ENCODE measurements around the gene PIK3R6. TPM values are rescaled to one million over a fixed set of nuclear protein-coding genes. Genes with fewer than 3 reads are reported as not detected.

Gene PIK3R6
- total and polyA plus RNA-seq, 2 experiments from 2014 or later: 0.11 to 0.24 TPM

GRCh38 chr17:8832711-8833352 is 34.6 kb downstream of the PIK3R6 start:
- peak; percentile 85 for DNase-seq (ENCODE audit: low spot score)
- peaks cover 6% of the 10 kb centered on the region for H3K27me3 Mint-ChIP-seq (ENCODE audit: insufficient read depth, low read depth, poor library complexity)
- peak; percentile 86 for ATAC-seq
- no peaks in the 10 kb centered on the region for H3K36me3 Mint-ChIP-seq (ENCODE audit: low read depth)
- Histone ChIP-seq H4K20me1 (replicated peaks; ENCODE audit: insufficient read depth) (no peaks in the 10 kb centered on the region), H3K27ac (ENCODE audit: low read depth) (no peak overlapping the region), H3K36me3 (ENCODE audit: insufficient read depth) (no peaks in the 10 kb centered on the region), H3K4me3 (0 out of 2 replicates have a peak overlapping the region, but pooled peaks have one; percentile 26), H3K79me2 (replicated peaks; ENCODE audit: insufficient read depth) (no peaks in the 10 kb centered on the region), H2AFZ (peak overlapping the region; percentile 72), H3F3A (replicated peaks; ENCODE audit: low read depth) (no peaks in the 10 kb centered on the region), H3K9me2 (ENCODE audit: insufficient read depth) (no peaks in the 10 kb centered on the region), H3K27me3 (ENCODE audit: insufficient read depth) (no peaks in the 10 kb centered on the region), H3K4me1 (ENCODE audit: insufficient read depth) (no peaks in the 10 kb centered on the region; the same call in 1 of the 2 replicates), H3K4me2 (peak overlapping the region; percentile 51; the same call in 1 of the 2 replicates)
- TF ChIP-seq ZNF114 (CRISPR knock-in tag; IDR thresholded peaks at IDR 0.05): no peak
- no peak for TF ChIP-seq EZH2 (IDR thresholded peaks at IDR 0.05; ENCODE audit: low read depth, unreplicated experiment)
- TF ChIP-seq JUNB (IDR thresholded peaks at IDR 0.05; ENCODE audit: unreplicated experiment): no peak
- peak; percentile 66 to 85 for TF ChIP-seq CTCF (conservative IDR thresholded peaks at IDR 0.05; ENCODE audit: low read depth in 2 of 2)
- TF ChIP-seq POLR2AphosphoS5 (IDR thresholded peaks at IDR 0.05; ENCODE audit: low read depth): no peak
- no peak for TF ChIP-seq ZNF462 (CRISPR knock-in tag; IDR thresholded peaks at IDR 0.05)
- TF ChIP-seq NANOG (IDR thresholded peaks at IDR 0.05; ENCODE audit: borderline replicate concordance): no peak
- peaks cover 3% of the 10 kb centered on the region; the same call in 1 of the 3 replicates for H3K9me3 Mint-ChIP-seq
- no peak overlapping the region for H3K4me3 Mint-ChIP-seq
- peaks cover 13% of the 10 kb centered on the region for H3K4me1 Mint-ChIP-seq
- H3K27ac Mint-ChIP-seq: no peak overlapping the region
